ENCODE data around the gene PRDM10.

GRCh38 chr11:129884581-129884980 is 118.1 kb downstream of the PRDM10 start:
- no peak for TF ChIP-seq CTCF (IDR thresholded peaks at IDR 0.05)
- no peak for TF ChIP-seq POLR2A (IDR thresholded peaks at IDR 0.05)
